NCI-H128 (cell line): ENCODE results near the gene PRKX.
"Not testable (repeated sequence)": the region's sequence is repeated elsewhere in the genome, so short reads cannot be mapped to it uniquely, and the experiment has no call there.

Experiments used
- DNase-seq: peaks from one replicate; lab custom pipeline; 2025; ENCODE audit not compliant: unreplicated experiment; lab: John Stamatoyannopoulos, UW

The PRKX gene

DNA sequence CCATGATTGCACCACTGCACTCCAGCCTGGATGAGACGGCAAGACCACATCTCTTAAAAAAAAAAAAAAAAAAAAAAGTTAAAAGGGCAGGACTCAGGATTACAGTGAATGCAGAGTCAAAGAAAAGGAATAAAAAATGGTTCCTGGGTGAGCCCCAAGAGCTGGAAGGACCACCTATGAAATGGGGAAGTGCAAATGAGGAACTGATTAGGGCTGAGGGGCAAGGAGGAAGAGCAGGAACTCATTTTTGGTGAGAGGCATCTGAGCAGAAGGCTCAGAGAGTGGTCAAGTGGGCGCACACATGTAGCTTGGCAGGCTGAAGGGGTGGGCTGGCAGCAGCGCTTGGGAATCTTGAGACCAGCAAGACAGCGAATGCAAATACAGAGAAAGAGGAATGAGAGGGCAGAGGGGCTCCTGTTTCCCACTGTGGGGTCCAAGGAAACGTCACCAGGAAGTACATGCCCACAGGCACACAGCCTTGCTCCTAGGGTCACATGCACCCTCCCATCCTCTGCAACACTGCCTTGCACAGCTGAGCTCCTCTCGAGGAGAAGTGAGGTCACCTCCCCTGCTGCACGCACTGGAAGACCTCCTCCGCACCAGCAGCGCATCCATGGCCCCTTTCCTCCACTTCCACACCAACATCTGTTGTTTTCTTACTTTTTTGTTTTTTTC, 49.7 kb downstream of the PRKX start:
- not testable (repeated sequence) for DNase-seq

DNA sequence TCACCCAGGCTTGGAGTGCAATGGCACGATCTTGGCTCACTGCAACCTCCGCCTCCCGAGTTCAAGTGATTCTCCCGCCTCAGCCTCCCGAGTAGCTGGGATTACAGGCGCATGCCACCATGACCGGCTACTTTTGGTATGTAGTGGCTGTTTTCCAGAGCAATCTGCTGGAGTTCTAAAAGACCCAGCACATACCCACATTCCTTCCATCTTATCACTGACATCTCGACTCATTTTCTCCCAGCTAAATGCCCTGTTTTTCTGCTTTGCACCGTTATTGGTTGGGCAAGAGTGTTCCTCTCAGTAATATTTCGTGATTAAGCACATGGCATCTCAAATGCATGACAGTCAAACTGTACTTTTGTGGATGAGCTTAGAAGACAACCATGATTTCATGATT, 53.7 kb downstream of the PRKX start:
- DNase-seq = no peak

DNA sequence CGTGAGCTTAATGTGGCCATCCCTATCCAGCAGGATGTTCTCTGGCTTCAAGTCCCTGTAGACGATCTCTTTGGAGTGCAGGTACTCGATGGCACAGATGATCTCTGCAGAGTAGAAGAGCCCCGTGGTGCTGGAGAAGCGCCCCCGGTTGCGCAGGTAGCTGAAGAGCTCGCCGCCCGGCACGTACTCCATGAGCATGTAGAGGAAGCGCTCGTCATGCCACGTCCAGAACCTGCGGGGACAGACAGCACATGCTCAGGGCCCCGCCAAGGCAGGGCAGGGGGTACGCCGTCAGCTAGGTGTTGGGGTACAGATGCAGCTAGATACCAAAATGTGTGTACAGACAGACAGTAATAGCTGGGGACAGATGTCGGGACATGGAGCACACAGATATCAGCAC, 58.3 kb downstream of the PRKX start:
- DNase-seq = no peak

DNA sequence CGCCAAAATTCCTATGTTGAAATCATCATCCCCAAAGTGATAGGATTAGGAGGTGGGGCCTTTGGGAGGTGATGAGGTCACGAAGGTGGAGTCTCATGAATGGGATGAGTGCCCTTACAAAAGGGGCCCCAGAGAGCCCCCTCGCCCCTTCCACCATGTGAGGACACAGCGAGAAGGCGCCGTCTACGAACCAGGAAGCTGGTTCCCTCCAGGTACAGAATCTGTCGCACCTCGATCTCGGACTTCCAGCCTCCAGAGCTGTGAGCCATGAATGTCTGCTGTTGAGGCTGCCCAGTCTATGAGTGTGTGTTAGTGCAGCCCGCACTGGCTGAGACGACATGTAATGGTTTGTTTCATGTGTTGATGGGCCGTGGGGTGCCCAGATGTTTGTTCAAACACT, 60.3 kb downstream of the PRKX start:
- DNase-seq = no peak

DNA sequence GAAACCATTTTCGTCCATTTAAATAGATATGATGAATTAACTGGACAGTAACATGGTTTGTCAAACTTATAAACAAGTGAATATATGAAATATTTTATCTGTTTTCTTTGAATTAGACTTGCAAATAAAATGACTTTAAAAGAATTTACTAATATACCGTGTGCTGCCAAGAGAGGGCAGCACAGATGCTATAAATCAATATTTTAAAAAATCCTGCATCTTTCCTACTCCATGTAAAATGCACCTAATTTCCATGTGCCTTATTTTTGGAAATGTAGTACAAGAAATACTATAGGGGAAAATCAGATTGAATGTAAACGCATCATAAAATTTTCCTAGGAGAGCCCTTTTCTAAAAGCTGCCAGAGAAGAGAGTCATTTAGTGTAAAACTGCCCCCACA, 62.2 kb downstream of the PRKX start:
- no peak for DNase-seq

DNA sequence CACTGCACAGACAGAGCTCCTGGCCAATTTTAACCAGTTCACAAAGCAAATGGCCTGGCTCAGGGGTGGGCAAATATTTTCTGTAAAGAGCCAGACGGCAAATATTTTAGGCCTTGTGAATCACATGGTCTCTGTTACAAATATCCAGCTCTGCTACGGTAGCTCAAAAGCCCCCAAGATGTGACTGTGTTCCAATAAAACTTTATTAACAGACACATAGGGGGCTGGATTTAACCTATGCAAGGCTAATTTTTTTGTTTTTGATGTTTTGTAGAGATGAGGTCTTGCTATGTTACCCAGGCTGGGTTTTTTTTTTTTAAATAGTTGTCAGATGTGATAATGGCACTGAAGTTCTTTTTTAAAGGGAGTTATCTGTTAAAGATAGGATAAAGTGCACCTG, 65.4 kb downstream of the PRKX start:
- no peak for DNase-seq

DNA sequence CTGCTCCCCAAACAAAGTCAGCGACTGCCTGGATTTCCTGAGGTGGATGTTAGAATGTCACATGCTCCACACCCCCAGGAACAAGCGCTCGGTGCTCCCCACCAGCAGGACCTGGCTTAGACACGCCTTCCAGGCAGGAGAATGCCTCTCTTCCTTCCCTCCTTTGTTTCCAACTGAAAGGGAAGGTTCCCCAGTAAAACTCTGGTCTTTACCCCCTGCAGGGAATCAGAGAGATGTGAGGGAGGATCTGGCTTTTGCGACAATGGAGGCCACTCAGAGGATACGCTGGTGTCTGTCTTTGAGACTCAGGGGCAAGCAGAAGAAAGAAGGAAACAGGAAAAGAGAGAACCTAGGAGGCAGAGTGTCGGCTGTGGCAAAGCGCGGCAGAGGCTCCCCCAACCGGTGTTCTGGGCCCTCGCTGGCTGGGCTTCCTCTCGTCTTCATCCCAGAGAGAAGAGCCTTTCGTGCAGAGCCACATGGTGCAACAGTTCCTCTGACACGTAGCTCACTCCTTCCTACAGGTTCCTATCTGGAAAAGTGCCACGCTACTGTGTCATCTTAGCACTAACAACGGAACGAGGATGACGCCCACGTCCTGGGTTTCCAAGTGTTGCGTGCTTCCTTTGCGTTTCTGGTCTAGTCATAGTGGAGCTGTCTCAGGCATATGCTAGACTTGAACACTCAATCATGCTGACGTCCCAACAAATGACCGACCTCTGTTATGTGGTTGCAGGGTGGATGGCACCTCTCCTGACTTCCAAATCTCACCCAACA, 73.4 kb downstream of the PRKX start:
- not testable (repeated sequence) for DNase-seq

DNA sequence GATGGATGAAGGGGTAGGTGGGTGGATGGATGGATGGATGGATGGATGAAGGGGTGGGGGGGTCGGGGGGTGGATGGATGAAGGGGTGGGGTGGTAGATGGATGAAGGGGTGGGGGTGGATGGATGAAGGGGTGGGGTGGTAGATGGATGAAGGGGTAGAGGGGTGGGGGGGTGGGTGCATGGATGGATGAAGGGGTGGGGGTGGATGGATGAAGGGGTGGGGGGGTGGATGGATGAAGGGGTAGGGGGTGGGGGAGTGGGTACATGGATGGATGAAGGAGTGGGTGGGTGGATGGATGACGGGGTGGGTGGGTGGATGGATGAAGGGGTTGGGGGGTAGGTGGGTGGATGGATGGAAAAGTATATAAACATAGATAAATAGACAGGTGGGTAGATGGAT, 74.2 kb downstream of the PRKX start:
- DNase-seq = no peak

DNA sequence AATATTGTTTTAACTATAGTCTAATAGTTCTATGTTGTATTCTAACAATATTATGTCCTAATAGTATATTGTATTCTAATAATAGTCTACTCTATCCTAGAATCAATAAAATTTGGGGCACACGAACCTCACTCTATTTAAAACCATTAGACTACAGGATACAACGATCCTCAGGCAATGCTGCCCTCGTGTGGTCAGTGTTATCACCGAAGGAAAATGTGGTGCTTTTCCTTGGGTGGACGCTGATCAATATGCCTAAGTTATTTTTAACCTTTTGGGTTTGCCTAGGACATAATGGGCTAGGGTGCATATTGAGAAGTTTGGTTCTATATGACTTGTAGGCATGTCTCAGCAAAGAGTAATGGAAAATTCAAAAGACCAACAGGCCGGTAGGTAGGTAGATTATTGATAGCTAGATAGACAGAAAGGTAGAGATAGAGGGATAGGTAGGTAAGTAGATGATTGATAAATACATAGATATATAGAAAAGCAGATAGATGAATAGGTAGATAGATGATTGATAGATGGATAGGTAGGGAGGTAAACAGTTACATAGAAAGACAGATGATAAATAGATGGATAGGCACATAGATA, 75.1 kb downstream of the PRKX start:
- no peak for DNase-seq

DNA sequence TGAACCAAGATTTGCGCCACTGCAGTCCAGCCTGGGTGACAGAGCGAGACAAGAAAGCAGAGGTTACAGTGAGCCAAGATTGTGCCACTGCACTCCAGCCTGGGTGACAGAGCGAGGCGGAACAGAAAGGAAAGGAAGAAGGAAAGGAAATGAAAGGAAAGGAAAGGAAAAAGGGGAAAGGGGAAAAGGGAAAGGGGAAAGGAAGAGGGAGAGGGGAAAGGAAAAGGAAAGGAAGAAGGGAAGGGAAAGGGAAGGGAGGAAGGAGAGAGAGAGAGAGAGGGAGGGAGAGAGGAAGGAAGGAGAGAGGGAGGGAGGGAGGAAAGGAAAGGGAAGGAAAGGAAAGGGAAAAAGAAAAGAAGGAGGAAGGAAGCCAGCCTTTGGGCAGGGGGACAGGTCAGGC, 76.6 kb downstream of the PRKX start:
- DNase-seq = no peak

DNA sequence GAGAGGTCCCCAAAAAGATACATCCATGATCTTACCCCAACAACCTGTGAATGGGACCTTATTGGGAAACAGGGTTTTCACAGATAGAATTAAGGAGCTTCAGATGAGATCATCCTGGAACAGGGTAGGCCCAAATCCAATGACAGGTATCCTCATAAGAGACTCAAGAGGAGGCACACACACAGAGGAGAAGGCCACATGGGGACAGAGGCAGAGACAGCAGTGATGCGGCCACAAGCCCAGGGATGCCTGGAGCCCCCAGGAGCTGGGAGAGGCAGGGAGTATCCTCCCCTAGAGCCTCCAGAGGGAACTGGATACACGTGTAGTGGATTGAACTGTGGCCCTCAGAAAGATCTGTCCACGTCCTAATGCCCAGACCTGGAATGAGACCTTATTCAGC, 82.3 kb downstream of the PRKX start:
- no peak for DNase-seq

DNA sequence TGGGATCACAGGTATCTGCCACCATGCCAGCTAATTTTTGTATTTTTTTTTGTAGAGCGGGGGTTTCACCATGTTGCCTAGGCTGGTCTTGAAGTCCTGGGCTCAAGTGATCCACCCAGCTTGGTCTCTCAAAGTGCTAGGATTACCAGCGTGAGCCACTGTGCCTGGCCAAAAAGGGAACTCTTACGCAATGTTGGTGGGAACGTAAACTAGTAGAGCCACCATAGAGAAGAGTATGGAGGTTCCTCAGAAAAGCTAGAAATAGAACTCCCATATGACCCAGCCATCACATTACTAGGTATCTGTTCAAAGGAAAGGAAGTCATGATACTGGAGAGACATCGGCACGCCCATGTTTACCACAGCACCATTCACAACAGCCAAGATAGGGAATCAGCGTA, 85.9 kb downstream of the PRKX start:
- no peak for DNase-seq

DNA sequence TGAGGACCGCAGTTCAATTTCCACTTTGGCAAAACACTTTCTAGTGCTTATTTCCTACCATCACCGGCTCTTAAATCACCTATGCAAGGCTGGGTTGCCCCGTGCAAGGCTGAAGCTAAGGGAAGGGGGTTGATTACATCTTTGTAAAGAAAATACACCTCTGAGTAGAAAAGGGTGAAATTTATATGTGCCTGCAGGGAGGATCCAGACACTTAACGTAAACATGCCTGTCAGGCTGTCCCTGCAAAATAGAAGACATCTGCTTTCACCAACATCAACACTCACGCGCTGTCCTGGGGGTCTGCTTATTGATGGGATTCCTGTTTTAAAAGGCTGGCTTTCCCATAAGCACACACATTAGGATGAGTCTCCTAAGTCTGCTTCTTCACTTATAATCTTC, 92.0 kb downstream of the PRKX start:
- no peak for DNase-seq

DNA sequence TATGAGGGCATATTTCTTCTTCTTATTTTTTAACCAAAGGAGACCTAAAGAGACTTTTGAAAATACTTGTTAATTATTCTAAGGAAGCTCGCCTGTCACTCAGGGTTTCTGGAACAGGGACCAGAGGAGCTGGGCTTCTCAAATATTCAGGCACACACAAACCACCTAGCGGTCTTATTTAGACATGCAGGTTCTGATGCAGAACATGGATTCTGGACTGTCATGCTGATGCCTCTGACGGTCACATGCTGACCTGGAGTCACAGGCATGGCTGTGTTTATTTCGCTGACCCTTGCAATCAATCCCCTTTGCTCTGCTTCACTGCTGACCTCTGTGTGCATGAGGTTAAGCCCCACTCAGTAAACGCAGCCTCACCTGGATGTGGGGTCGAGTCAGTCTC, 101.7 kb downstream of the PRKX start:
- DNase-seq = not testable (repeated sequence)

DNA sequence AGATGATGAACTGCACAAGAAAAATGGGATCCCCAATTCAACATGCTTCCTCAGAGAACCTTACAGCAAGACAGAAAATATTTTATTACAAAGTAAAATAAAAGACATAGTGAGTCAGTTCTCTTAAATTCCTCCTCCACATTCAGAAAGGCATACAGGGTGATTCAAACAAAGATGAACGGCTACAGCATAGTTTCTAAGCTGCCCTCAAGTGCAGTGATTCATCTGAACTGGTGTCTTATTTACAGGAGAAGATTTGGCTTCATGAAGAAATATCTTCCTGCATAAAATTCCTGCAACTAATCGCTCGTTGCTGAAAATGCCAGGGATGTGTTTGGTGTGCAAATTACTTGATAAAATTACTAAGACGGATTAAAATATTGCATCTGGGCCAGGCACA, 103.6 kb downstream of the PRKX start:
- DNase-seq = no peak

DNA sequence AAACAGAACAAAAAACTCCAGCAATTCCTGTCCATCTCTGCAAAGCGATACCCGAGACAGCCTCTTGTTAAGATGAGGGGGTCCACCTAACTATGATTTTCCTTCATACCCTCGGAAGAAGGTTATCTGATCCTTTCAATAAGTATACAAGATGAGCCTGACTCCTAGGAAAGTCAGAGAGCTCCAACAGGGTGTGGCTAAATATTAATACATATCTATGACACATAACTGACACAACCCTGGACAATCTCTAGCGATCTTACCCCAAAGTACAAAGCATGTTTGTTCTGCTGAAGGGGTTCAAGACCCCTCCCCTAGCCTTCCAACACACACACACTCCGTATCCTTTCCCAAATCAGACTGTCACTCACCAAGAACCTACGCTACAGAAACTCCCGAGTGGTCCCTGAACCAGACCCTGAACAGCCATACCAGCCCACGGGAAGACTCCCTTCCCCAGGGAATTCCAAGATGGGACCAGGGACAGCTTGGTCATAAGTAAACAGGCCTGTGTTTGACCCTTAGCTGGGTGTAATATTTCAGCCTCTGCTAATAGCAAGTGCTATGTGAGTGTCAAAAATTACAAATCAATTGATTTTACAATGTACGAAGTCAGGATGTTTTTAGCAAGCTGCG, 110.3 kb downstream of the PRKX start:
- no peak for DNase-seq

DNA sequence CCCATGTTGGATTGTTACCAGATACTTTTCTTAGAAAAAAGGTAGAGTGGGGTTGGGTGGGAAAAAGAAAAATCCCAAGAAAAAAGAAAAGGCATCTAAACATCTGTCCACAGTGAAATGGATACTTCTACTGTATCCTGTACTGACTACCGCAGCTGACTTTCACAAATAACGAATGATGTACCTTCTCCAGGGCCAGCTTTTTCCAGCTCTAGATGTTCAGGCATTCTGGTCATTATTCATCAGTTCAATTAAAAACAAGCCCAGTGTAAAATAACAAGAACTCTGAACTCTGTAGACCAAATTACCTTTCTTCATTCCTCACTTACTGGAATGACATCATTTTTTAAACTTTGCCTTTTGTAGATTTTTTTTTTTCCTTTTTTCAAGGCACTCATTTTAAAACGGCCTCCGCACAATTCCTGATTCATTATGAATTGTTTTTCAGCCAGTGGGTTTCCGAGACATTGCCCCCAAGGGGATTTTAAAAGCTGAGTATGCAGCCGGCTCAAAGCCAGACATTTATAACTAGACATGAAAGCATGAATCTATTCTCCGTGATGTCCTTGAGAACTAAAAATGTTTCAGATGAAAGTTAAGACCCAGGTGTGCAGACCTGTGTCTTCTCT, 113.5 kb downstream of the PRKX start:
- no peak for DNase-seq

DNA sequence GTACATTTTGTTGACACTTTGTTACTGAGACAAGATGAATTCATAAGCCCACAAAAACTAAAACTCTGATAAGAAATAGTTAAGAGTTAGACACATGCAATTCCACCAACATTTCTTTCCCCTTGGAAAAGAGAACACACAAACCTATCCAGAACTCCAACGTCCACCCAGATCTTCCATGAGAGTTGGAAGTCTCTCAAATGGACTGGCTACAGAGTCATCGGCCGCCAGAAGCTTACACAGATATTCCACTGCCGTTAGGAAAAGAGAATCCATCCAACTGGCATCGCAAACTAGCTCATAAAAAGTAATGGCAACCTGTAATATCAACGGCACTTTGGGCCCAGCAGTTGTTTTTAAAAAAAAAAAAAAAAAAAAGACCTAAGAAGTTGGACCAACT, 114.7 kb downstream of the PRKX start:
- DNase-seq = no peak

DNA sequence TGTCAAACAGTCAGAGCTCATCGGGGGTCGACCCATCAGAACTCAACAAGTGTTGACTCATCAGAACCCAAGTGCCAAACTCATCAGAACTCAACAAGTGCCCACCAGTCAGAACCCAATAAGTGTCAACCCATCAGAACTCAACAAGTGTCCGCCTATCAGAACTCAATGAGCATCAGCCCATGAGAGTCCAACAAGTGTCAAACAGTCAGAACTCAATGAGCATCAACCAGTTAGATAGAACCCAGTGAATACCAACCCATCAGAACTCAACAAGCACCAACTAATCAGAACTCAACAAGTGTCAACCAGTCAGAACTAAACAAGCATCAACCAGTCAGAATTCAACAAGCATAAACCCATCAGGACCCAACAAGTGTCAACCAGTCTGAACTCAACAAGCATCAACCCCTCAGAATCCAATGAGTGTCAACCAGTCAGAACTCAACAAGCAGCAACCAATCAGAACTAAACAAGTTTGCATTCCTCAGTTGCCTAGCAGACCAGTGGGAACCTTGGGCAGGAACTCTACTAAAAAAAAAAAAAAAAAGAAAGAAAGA, 115.3 kb downstream of the PRKX start:
- DNase-seq = no peak

DNA sequence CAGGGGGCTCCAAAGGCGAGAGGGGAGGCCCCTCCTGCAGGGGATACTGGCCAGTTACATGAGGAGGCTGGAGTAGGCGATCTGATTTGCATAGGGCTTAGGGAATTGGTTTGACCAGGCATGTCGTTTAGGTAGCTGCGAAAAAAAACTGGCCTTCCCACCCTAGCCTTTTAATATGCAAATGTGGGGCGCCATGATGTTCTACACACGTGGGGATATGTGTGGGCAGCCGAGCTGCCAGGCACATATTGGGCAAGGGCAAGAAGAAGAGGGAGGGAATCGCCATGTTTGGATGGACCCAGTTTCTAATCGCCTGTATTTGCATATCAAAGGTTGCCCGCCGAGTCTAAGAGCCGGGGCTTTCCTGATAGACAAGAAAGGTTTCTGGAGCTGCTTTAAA, 121.3 kb downstream of the PRKX start:
- DNase-seq = no peak

DNA sequence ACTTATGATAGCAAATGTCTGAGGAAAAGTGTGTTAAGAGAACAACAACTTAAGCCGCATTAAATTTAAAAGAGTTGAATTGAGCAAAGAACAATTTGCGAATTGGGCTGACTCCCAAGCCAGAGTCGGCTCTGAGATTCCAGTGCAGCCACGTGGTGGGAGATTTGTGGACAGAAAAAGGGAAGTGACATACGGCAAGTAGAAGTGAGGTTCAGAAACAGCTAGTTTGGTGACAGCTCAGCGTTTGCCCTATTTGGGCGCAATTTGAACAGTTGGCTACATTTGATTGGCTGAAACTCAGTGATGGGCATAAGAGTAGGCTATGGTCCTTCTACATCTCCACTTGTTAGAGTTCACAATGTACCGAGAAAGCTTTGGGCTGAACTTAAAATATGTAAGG, 124.0 kb downstream of the PRKX start:
- no peak for DNase-seq
